COLO829 (cell line): ENCODE measurements around the gene CCHCR1.
"Not testable (repeated sequence)": the region's sequence is repeated elsewhere in the genome, so short reads cannot be mapped to it uniquely, and the experiment has no call there.

ENCODE experiments used
- DNase-seq: peaks from one replicate; pipeline ENCODE4 v3.0.0; 2012; ENCODE audit warnings: low spot score

CCHCR1 gene, protein sequence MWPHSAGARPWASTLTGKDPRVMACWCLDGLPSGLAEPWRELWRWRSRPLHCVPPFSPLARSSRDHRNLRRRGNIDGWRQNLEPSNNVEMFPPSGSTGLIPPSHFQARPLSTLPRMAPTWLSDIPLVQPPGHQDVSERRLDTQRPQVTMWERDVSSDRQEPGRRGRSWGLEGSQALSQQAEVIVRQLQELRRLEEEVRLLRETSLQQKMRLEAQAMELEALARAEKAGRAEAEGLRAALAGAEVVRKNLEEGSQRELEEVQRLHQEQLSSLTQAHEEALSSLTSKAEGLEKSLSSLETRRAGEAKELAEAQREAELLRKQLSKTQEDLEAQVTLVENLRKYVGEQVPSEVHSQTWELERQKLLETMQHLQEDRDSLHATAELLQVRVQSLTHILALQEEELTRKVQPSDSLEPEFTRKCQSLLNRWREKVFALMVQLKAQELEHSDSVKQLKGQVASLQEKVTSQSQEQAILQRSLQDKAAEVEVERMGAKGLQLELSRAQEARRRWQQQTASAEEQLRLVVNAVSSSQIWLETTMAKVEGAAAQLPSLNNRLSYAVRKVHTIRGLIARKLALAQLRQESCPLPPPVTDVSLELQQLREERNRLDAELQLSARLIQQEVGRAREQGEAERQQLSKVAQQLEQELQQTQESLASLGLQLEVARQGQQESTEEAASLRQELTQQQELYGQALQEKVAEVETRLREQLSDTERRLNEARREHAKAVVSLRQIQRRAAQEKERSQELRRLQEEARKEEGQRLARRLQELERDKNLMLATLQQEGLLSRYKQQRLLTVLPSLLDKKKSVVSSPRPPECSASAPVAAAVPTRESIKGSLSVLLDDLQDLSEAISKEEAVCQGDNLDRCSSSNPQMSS

DNA sequence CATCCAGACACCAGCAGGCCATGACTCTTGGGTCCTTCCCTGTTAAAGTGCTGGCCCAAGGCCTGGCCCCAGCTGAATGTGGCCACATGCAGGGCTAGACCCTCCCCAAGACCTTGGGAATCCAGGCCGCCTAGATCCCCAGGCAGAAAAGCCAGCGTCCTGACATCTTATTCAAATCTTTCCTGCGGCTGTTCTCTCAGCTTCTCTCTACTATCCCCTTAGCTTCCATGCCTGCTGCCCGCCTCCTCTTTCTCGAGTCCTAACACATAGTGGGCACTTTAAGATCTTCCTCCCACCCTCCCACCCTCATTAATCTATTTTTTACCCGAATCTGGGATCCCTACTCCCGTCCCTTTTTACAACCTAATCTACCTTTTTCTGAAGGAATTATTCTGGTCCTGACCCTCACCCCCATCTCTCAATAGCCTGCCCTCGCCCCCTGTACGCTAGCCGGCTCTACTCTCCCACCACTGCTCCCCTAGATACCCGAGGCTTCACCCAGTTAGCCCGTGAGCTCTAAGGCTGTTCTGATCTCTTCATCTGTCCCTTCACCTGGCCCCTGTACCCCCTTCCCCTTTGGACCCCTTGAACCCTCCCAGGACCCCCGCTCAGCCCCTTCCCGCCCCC, at the start of gene CCHCR1:
Gene CCHCR1 (minus strand): TSS at position 290 of the 627 bp plus-strand sequence. CDS start 202 bp downstream, at position 88.
- DNase-seq = no peak

DNA sequence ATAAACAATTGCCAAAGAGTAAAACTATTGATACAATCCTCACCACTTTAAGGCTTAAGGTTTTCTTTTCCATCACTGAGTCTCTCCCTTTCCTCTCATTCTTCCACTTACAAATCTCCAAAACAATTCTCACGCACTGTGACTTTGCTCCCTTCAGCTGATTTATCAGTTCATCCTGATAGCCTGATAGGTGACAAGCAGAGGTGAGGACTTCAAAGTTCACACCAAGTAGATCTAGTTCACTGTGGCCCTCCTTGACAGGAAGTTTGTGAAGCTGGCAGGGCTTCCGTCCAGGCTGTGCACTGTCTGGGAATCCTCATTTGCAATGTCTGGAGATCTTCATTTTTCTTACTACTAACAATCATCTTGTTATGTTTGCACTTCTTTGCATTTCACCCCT, 48.0 kb upstream of the CCHCR1 start:
- DNase-seq = no peak

GRCh38 chr6:31204751-31205145, 47.1 kb upstream of the CCHCR1 start:
- no peak for DNase-seq

DNA sequence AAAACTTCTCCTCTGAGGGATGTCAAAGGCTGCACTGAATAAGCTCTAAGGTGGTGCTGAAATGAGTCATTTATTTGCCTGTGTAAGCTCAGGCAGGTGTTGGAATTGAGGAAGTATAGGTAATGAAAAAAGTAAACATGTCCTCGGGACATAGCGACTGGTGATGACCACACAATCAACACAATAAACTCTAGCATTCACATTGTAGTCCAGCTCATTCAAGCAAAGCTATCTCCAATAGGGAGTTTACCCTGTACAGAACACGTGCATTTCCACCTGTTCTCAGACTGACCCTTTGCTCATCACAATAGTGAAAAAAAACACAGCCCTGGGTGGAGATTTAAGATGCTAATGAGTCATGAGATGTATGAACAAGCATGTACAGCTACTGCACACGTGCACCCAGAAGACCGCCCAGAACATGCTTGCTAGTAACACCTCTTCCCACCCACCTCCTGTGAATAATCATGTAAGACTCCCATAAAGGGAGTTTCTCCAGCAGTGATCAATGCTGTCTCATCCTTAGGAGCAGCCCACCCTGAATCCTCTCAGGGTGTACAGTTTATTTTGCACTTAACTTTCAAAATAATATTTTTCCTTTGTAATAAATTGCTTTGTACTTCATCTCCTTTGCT, 45.9 kb upstream of the CCHCR1 start:
- no peak for DNase-seq

DNA sequence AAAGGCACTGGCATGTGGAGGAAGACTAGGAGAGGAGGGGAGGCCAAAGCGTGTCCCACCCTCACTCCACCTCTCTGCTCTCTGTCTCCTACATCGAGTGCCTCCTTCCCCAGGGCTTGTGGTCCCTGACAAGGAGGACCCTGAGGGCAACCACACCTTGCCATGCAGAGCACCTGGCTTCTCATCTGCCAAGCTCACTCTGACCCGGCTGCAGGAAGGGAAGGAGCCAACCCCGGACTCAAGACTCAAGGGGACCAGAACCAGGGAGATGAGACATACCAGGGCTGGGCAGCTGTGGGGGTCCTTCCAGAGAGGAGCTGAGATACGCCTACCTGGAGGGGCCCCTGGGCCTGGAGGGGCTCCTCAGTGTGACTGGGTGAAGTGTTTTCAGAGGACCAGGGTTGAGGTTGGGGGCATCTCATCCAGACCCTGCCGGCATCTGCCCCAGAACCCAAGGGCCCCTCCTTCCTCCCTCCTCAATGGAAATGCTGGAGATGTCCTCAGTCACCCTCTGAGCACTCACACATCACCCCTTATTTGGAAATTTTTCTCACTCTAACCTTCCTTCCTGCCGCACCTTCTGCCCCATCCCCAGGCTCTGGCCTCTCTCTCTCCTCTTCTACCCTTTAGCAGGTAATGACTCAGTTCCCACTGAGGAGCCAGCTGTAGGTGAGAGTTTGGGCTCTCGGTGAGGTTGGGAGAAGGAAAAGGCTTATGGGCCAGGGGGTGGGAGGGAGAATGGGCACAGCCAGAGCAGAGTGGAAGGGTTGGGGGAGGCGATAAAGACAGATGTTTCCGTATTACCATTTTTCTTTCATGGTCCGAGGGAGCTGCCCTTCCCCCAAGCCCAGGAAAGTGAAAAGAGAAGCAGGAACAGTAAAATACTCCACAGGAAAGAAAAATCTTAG, 44.9 kb upstream of the CCHCR1 start:
- DNase-seq = no peak

DNA sequence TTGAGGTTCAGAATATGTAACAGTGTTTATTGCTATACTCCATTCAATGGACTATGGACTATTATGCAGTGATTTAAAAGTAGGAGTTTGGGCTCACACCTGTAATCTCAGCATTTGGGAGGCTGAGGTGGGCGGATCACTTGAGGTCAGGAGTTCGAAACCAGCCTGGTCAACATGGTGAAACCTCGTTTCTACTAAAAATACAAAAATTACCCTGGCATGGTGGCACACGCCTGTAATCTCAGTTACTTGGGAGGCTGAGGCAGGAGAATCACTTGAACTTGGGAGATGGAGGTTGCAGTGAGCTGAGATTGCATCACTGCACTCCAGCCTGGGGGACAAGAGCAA, 41.5 kb upstream of the CCHCR1 start:
- DNase-seq = not testable (repeated sequence)

- peak; percentile 69 for DNase-seq
These were observed 40.1 kb upstream of the CCHCR1 start for GRCh38 chr6:31197559-31198305.

DNA sequence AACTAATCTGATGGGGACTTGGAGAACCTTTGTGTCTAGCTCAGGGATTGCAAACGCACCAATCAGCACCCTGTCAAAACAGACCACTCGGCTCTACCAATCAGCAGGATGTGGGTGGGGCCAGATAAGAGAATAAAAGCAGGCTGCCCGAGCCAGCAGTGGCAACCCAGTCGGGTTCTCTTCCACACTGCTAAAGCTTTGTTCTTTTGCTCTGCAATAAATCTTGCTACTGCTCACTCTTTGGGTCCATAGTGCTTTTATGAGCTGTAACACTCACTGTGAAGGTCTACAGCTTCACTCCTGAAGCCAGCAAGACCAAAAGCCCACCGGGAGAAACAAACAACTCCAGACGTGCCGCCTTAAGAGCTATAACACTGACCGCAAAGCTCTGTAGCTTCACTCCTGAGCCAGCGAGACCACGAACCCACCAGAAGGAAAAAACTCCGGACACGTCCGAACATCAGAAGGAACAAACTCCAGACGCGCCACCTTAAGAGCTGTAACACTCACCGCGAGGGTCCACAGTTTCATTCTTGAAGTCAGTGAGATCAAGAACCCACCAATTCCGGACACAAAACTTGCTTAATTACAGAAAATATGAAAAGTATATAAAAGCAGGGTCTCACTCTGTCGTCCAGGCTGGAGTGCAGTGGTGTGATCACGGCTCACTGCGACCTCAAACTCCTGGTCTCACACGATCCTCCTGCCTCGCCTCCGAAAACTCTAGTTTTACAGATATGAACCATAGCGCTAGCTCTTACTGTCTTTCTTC, 38.8 kb upstream of the CCHCR1 start:
- DNase-seq = not testable (repeated sequence)

GRCh38 chr6:31195308-31195979, 37.8 kb upstream of the CCHCR1 start:
- not testable (repeated sequence) for DNase-seq

DNA sequence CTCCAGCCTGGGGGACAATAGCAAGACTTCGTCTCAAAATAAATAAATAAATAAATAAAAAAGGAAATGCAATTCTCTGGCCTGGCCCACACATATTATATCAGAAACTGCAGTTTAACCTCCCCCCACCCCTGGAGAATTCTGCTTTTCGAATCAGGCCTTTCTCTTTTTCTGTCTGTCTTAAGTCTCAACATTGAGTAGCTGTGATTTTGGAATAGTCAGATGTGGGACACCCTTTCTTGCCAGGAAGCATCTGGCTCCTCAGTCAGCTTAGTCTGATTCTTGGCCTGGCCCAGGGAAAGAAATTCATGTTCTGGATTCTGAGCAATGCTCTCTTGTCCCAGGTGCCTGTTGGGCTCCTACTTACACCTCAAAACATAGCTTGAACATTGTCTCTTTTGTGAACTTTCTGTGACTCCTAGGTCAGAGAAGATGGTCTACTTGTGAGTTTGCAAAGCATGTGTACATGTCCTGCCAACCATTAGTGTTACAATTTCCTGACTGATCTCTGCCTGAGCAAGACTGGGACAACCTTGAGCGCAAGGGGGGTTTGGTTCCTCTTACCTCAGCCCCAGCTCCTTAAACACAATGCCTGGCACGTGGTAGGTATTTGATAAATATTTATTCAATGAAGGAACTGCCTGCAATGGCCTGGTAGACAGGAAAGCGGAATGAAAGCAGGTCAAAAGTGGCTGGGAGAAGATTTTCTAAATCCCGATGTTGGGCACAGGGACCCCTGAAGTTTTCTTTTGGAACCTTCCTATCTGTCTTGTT, 36.6 kb upstream of the CCHCR1 start:
- DNase-seq = no peak

- DNase-seq = no peak
These were observed 35.6 kb upstream of the CCHCR1 start for GRCh38 chr6:31193206-31193605.

DNA sequence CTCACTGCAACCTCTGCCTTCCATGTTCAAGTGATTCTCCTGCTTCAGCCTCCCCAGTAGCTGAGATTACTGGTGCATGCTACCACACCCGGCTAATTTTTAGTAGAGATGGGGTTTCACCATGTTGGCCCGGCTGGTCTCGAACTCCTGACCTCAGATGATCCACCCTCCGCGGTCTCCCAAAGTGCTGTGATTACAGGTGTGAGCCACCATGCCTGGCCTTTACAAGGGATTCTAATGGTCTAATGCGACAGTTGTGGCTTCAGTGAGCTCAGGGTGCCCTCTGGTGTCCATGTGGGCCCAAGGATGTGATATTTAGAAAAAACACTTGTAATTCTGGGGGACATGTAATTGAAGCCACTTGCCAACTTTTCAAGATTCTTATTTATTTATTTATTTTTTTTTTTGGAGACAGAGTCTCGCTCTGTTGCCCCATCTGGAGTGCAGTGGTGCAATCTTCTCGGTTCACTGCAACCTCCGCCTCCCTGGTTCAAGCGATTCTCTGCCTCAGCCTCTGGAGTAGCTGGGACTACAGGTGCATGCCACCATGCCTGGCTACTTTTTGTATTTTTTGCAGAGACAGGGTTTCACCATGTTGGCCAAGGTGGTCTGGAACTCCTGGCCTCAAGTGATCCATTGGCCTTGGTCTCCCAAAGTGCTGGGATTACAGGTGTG, 35.0 kb upstream of the CCHCR1 start:
- not testable (repeated sequence) for DNase-seq

DNA sequence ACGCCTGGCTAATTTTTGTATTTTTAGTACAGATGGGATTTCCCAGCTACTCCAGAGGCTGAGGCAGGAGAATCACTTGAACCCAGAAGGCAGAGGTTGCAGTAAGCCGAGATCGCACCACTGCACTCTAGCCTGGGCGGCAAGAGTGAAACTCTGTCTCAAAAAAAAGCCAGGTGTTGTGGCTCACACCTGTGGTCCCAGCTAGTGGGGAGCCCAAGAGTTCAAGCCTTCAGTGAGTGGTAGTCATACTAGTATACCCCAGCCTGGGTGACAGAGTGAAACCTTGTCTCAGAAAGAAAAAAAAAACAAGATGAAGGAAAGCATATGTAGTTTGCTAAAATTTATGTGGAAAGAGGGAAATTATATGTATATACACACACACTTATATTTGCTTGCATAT, 32.9 kb upstream of the CCHCR1 start:
- DNase-seq = no peak

GRCh38 chr6:31189223-31189622, 31.6 kb upstream of the CCHCR1 start:
- not testable (repeated sequence) for DNase-seq

- DNase-seq = no peak
These were observed 30.2 kb upstream of the CCHCR1 start for GRCh38 chr6:31187780-31188194.

DNA sequence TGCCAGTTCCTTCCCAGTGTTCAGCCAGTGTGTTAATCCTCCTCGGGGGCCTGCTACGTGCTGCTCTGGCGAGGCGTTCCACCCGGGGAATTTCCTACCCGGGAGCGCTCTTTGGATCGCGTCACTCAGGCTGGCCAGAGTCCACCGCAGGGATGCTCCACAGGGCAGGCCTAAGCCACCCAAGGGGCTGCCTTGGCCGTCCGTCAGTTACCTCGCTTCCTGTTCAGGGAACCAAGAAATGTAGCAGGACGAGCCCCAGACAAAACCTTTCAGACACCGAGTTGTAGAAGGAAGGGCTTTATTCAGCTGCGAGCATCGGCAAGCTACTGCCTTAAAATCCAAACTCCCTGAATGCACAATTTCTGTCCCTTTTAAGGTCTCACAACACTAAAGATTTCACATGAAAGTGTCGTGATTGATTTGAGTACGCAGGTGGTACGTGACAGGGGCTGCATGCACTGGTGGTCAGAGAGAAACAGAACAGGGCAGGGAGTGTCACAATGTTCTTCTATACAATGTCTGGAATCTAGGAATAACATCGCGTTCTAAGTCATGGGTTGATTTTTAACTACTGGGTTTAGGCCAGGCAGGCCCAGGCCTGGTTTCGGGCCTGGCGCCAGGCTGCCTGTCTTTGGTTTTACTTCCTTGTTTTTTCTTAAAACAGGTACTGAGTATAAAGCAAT, 28.6 kb upstream of the CCHCR1 start:
- no peak for DNase-seq

GRCh38 chr6:31185695-31186051, 28.1 kb upstream of the CCHCR1 start:
- DNase-seq = not testable (repeated sequence)
